Effector CD4-positive, alpha-beta T cell (primary cell): ENCODE measurements around the gene LIX1.
"Not testable (repeated sequence)": the region's sequence is repeated elsewhere in the genome, so short reads cannot be mapped to it uniquely, and the experiment has no call there.

Experiments used
- DNase-seq: peaks from one replicate; pipeline ENCODE4 v3.0.0-alpha.2; 2020

The LIX1 gene

GRCh38 chr5:97141031-97141430 lies 1.4 kb downstream of the LIX1 start:
- no peak for DNase-seq

- not testable (repeated sequence) for DNase-seq
Observed at GRCh38 chr5:97140250-97140649, 2.2 kb downstream of the LIX1 start.

GRCh38 chr5:97136475-97136874 lies 5.9 kb downstream of the LIX1 start:
- DNase-seq, result no peak

GRCh38 chr5:97135868-97136267 lies 6.5 kb downstream of the LIX1 start:
- DNase-seq, result no peak

GRCh38 chr5:97134634-97135033 lies 7.8 kb downstream of the LIX1 start:
- DNase-seq, result no peak

- no peak for DNase-seq
Observed at GRCh38 chr5:97133101-97133500, 9.3 kb downstream of the LIX1 start.

GRCh38 chr5:97131921-97132320 lies 10.5 kb downstream of the LIX1 start:
- DNase-seq, result no peak

- DNase-seq, result no peak
Observed at GRCh38 chr5:97131139-97131710, 11.2 kb downstream of the LIX1 start.

GRCh38 chr5:97127727-97128126 lies 14.7 kb downstream of the LIX1 start:
- no peak for DNase-seq

- DNase-seq, result no peak
Observed at GRCh38 chr5:97125125-97125683, 17.2 kb downstream of the LIX1 start.

GRCh38 chr5:97124335-97124734 lies 18.1 kb downstream of the LIX1 start:
- no peak for DNase-seq

GRCh38 chr5:97121848-97122247 lies 20.6 kb downstream of the LIX1 start:
- DNase-seq, result no peak

- no peak for DNase-seq
Observed at GRCh38 chr5:97120195-97120594, 22.2 kb downstream of the LIX1 start.

- DNase-seq, result no peak
Observed at GRCh38 chr5:97119007-97119390, 23.4 kb downstream of the LIX1 start.

GRCh38 chr5:97118261-97119006 lies 24.0 kb downstream of the LIX1 start:
- DNase-seq, result no peak

GRCh38 chr5:97115932-97116331 lies 26.5 kb downstream of the LIX1 start:
- no peak for DNase-seq

GRCh38 chr5:97112230-97112629 lies 30.2 kb downstream of the LIX1 start:
- DNase-seq, result no peak

GRCh38 chr5:97111616-97112015 lies 30.8 kb downstream of the LIX1 start:
- DNase-seq, result no peak

- DNase-seq, result no peak
Observed at GRCh38 chr5:97111004-97111403, 31.4 kb downstream of the LIX1 start.

GRCh38 chr5:97107318-97107717 lies 35.1 kb downstream of the LIX1 start:
- DNase-seq, result no peak

GRCh38 chr5:97106216-97106581 lies 36.2 kb downstream of the LIX1 start:
- no peak for DNase-seq

GRCh38 chr5:97105501-97106215 lies 36.8 kb downstream of the LIX1 start:
- no peak for DNase-seq

GRCh38 chr5:97102010-97102470 lies 40.4 kb downstream of the LIX1 start:
- DNase-seq, result no peak
